ENCODE data around the gene CDA.

CDA gene

GRCh38 chr1:20645414-20645813, 56.5 kb downstream of the CDA start:
- in situ Hi-C loops (cut with HindIII; ENCODE audit: low sequenced_read_pairs) = no loop called here

GRCh38 chr1:20648438-20648837, 59.5 kb downstream of the CDA start:
- in situ Hi-C loops (cut with HindIII; ENCODE audit: low sequenced_read_pairs) = no loop called here

- in situ Hi-C loops (cut with HindIII; ENCODE audit: low sequenced_read_pairs) = no loop called here
These were observed 60.0 kb downstream of the CDA start for GRCh38 chr1:20648946-20649345.

GRCh38 chr1:20652300-20652699, 63.4 kb downstream of the CDA start:
- in situ Hi-C loops (cut with HindIII; ENCODE audit: low sequenced_read_pairs) = no loop called here

- in situ Hi-C loops (cut with HindIII; ENCODE audit: low sequenced_read_pairs) = no loop called here
These were observed 65.3 kb downstream of the CDA start for GRCh38 chr1:20654104-20654690.

- in situ Hi-C loops (cut with HindIII; ENCODE audit: low sequenced_read_pairs) = no loop called here
These were observed 68.1 kb downstream of the CDA start for GRCh38 chr1:20657024-20657423.

GRCh38 chr1:20658166-20658915, 69.4 kb downstream of the CDA start:
- in situ Hi-C loops (cut with HindIII; ENCODE audit: low sequenced_read_pairs) = no loop called here

- in situ Hi-C loops (cut with HindIII; ENCODE audit: low sequenced_read_pairs) = no loop called here
These were observed 71.5 kb downstream of the CDA start for GRCh38 chr1:20660363-20660762.

GRCh38 chr1:20660847-20661206, 71.9 kb downstream of the CDA start:
- in situ Hi-C loops (cut with HindIII; ENCODE audit: low sequenced_read_pairs) = no loop called here

GRCh38 chr1:20661207-20662109, 72.6 kb downstream of the CDA start, which contains the start of gene DDOST:
Gene DDOST, minus strand, starts transcription at chr1:20661369. Its CDS starts 19 bp downstream, at chr1:20661350.
- in situ Hi-C loops (cut with HindIII; ENCODE audit: low sequenced_read_pairs) = no loop called here

- in situ Hi-C loops (cut with HindIII; ENCODE audit: low sequenced_read_pairs) = no loop called here
These were observed 73.2 kb downstream of the CDA start for GRCh38 chr1:20662110-20662475.

GRCh38 chr1:20663365-20663764, 74.5 kb downstream of the CDA start:
- in situ Hi-C loops (cut with HindIII; ENCODE audit: low sequenced_read_pairs) = no loop called here

GRCh38 chr1:20663969-20664715, 75.2 kb downstream of the CDA start:
- in situ Hi-C loops (cut with HindIII; ENCODE audit: low sequenced_read_pairs) = no loop called here

GRCh38 chr1:20665726-20666125, 76.8 kb downstream of the CDA start:
- in situ Hi-C loops (cut with HindIII; ENCODE audit: low sequenced_read_pairs) = no loop called here

GRCh38 chr1:20666146-20666545, 77.2 kb downstream of the CDA start:
- in situ Hi-C loops (cut with HindIII; ENCODE audit: low sequenced_read_pairs) = no loop called here

GRCh38 chr1:20666804-20667203, 77.9 kb downstream of the CDA start:
- in situ Hi-C loops (cut with HindIII; ENCODE audit: low sequenced_read_pairs) = no loop called here

Measured in endothelial cell of hepatic sinusoid (primary cell).